Hippocampal formation (tissue), 2 donors: ENCODE data around the gene ADGRG6.
"Not testable (repeated sequence)": the region's sequence is repeated elsewhere in the genome, so short reads cannot be mapped to it uniquely, and the experiment has no call there.

Experiments used
- DNase-seq, 2 donors: peaks; one replicate each; lab custom pipeline; 2025; lab: John Stamatoyannopoulos, UW

Gene ADGRG6

GRCh38 chr6:142412241-142412640, 110.4 kb downstream of the ADGRG6 start:
- DNase-seq = no peak

DNA sequence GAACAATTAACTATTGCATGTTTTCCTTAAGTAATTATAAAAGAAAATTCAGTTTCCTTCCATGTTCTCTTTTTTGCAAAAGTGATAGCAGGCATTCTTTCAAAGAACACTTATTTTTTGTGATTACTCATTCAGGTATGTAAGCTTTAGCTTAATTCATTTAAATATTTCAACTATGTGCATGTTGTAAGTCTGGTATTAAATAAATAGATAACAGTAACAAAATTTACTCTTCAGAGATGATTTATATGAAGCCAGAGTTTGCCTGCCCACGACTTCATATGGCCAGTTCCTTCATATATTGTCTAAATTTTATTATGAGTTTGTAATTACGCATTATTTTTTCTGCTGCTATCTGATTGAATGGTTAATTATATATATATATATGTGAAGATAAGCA, 110.9 kb downstream of the ADGRG6 start:
- no peak for DNase-seq

DNA sequence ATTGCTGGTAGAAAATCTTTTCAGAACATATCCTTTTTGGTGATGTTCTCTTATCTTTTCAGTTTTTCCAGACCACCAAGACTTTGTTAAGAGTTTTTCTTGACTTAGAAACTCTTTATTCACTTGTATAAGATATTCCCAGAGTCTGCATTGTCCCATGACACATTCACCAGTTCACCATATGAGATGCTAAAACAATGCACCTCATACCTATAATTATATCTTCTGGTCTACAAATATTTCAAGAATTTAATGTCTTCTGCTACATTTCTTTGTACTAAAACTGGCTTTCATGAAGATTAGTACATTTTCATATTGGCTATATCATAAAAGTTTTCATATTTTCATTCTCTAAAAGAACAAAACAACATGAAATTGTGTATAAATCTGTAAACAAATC, 111.3 kb downstream of the ADGRG6 start:
- no peak for DNase-seq

DNA sequence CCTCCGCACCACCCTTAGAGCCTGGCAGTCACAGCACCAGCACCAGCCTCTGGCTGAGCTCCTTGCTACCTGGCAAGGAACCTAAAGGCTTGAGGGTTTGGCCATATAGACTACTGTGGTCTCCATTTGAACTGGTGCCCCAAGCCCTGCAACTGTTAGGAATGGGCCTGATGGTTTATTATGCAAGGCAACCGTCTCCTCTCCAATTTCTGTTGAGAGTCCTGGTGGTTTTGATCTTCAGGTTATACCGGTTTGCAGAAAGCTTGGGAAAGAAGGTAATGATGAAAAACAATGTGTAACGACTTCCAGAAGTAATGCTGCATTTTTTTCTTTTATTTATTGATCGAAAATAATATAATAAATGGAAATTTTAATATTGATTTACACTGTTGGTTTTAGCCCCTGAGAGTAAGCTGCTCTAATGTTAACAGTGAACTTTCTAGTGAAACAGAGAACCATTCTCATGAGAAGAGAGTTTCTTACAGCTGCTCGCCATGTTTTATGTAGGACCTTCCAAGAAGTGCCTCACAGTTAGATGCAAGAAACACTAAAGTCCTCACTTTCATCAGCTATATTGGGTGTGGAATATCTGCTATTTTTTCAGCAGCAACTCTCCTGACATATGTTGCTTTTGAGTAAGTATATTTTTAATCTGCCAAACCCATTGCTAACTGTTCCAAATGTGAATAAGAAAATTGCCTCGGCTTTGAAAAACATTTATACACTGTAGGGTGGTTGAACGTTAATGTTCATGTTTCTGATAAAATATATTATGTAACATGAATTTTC, 112.8 kb downstream of the ADGRG6 start:
- DNase-seq = peak in 1 of 2 donors; percentile 14

- no peak for DNase-seq
Measured at GRCh38 chr6:142416179-142416578, 114.4 kb downstream of the ADGRG6 start.

DNA sequence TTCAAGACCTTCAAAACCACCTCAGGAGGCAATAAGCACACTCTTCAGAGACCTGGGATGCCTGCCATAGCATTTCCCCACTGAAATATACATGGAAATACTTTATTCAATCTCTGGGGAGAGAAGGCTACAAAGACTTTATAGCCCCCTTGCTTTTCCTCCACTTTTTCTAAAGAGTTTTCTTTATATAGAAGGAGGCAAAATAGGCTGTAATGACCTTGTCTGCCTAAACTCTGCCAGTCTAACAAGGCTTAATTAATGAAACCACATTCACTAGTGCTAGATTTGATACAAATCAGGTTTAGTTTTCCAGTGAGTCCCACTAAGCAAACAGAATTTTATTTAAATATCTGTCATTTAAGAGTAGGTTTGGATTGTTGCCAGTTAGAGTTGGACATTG, 114.9 kb downstream of the ADGRG6 start:
- no peak for DNase-seq

DNA sequence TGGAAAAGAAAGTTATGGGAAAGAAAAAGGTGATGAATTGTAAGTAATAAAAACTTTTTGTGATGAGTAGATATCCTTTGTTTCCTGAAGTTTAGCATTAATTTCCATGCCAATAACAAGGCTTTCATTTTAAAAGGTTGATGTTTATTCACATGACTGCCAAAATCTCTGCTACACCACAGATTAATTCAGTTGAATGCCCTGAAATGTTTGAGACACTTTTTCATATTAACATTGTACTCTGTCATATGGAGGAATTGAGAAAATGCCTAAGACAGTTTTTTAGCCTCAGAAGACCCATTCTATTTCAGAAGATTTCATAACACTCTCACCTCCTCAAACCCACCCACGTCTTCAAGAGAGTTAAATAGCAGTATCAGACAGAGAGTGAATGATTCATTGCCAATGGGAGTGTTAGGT, 115.5 kb downstream of the ADGRG6 start:
- DNase-seq = no peak

DNA sequence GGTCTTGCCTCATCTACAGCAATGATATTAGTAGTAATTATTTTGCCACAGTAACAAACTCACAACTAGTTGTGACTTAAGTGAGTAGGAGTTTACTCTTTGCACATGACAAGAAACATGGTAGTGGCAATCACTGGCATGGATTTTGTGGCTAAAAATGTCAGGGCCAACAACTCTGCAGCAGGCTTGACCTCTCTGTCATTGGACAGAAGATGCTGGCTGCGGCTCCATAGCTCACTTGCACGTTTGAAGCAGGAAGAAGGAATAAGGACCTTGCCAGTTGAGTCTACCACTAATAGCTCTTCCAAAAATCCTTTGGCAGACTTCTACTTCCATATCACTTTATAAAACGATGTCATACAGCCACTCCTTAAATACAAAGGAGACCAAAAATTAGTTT, 117.3 kb downstream of the ADGRG6 start:
- DNase-seq = no peak

DNA sequence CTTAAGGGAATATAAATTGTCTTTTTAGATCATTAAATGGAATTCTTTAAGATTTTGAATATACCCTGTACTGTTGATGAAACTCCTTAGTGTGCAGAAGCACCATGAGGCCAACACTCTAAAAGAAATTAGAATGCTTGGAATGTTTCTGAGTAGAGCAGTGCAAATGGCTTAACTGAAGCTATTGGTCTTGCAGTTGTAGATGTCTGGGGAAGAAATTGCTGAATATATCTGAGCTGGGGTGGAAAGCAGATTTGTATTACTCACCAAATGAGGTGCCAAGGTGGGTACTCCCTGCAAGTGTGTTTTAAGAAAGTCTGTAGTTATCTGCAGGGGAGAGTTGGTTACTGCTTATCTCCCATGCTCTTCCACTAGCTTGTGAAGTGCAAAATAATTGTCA, 119.0 kb downstream of the ADGRG6 start:
- no peak for DNase-seq

GRCh38 chr6:142421285-142422117, 119.7 kb downstream of the ADGRG6 start:
- DNase-seq = no peak

- not testable (repeated sequence) for DNase-seq
Measured at GRCh38 chr6:142426444-142427132, 124.8 kb downstream of the ADGRG6 start.

- DNase-seq = not testable (repeated sequence)
Measured at GRCh38 chr6:142428468-142428867, 126.7 kb downstream of the ADGRG6 start.

GRCh38 chr6:142429195-142429594, 127.4 kb downstream of the ADGRG6 start:
- no peak for DNase-seq

DNA sequence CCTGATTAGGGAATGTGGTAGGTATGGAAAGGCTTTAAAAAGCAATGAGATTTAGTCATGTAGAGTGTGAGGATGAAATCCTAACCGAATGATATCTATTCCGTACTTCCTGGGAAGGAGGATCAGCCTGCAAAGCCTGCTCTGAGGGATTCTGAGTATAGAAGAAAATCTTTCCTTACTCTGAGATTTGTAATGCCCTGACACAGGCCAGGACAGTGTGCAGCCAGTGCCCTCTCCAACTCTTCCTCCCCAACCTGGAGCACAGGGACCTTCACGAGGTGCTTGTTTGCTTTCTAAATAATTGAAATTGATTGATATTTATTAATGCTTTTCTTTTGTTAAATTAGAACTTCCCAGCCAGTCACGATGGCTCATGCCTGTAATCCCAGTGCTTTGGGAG, 131.6 kb downstream of the ADGRG6 start:
- DNase-seq = no peak

- DNase-seq = no peak
Measured at GRCh38 chr6:142438898-142439297, 137.1 kb downstream of the ADGRG6 start.

GRCh38 chr6:142440600-142441293, 138.9 kb downstream of the ADGRG6 start:
- no peak for DNase-seq

DNA sequence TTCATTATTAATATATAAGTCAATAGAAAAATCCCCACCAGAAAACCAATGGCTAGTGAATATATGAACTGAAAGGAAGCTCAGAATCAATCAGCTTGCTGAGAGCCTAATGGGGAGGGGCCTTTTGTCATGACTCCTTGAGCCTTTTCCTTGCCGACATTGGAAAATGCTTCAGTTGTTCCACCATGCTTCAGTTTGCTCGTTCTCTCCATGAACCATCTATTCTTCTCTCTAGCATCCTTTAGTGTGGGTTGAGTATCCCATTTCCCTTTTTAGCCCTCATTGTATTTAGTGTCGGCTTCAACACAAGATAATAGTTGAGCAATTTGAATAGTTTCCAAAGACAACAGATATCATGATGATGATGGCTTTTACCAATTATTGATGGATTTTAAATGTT, 139.9 kb downstream of the ADGRG6 start:
- no peak for DNase-seq

DNA sequence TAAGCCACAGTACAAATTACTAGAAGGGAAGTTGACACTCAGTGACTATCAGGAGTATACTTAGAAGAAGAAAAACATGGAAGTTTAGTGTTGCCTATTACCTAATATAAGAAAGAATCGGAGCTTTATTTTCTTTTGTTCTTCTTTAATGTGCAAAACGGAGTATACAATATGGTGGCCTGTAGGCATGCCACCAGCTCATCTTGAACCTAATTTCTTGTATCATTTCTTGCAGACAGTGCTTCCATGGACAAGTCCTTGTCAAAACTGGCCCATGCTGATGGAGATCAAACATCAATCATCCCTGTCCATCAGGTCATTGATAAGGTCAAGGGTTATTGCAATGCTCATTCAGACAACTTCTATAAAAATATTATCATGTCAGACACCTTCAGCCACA, 141.3 kb downstream of the ADGRG6 start:
- DNase-seq = no peak

DNA sequence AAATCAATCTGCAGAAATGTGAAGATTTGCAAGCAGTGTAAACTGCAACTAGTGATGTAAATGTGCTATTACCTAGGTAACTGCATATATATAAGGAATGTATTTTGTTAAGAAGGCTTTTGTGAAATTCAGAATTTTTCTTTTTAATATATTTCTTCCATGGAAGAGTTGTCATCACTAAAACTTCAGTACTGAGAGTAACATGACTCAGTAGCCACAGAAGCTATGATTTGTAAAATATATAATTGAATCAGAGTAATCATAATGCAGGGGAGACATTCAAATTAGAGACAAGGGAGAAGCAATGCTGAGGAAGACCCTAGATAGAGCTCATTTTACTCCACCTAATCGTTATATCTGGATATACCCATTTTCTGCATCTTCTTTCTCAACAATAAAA, 141.7 kb downstream of the ADGRG6 start:
- no peak for DNase-seq

- no peak for DNase-seq
Measured at GRCh38 chr6:142444376-142444775, 142.6 kb downstream of the ADGRG6 start.

DNA sequence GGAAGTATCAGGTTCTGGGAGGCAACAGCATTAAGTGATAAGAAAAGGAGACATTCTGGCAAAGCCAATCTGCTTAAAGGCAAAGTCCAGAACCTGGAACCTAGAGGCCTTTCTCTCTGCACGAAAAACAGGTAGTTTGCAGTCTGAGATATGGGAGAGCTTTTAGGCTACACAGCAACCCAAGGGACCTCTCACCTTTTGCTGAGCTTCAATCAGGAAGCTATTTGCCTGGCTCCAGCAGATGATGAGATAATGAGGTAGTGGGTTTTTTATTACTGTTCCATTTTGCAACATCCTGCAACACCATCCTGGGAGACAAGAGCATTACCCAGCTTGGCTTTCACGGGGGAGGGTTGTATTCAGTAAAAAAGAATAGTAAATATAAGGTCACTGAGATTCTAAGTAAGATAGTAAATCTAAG, 143.1 kb downstream of the ADGRG6 start:
- no peak for DNase-seq

GRCh38 chr6:142446168-142446567, 144.4 kb downstream of the ADGRG6 start:
- DNase-seq = no peak
